ENCODE measurements around the gene CCDC81.
"Not testable (repeated sequence)": the region's sequence is repeated elsewhere in the genome, so short reads cannot be mapped to it uniquely, and the experiment has no call there.

CCDC81 gene

GRCh38 chr11:86374586-86374985, at the start of gene CCDC81:
Gene CCDC81 (plus strand): TSS chr11:86374887. CDS start chr11:86375164, 277 bp downstream.
- DNase-seq, result no peak

DNA sequence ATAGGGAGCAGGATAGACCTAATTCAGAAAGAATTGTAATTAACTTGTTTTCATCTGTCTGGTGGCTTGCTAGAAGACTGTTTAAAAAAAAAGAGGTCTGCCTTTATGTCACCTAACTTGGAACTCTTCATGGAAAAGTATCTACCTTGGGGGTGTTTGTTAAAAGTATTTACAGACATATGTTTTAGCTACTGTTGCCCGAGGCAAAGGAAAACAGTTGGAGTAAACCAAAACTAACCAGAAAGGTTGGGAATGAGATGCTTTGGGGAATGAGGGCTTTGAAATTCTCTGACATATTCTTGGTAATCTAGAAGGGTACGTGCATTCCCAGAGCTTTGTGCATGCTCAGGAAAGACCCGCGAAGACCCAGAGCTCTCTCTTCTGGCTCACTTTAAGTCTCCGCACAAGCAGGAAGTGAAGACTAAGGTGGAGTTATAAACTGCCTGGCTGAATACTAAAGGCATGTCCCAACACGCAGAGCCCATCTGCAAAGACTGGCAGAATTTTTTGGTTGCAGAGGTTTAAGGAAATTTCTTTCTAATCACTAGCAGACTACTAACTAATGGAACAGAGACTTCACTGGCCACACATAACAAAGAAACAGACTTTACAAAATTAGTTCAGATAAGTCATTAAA, 39.4 kb upstream of the CCDC81 start:
- DNase-seq, result peak; percentile 47

DNA sequence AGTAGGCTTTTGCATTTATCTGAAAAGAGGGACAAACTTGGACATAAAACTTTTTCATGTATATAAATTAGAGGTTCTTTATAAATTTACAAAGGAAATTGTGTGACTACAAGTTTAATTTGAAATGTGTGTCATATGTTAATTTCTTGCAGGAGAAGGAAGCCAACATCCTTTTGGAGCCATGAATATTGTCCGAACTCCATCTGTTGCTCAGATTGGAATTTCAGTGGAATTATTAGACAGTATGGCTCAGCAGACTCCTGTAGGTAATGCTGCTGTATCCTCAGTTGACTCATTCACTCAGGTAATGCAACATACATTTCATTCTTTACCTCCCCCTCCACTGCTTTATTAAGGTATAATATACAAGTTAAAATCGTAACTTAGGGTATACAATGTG, 37.5 kb upstream of the CCDC81 start:
- no peak for DNase-seq

DNA sequence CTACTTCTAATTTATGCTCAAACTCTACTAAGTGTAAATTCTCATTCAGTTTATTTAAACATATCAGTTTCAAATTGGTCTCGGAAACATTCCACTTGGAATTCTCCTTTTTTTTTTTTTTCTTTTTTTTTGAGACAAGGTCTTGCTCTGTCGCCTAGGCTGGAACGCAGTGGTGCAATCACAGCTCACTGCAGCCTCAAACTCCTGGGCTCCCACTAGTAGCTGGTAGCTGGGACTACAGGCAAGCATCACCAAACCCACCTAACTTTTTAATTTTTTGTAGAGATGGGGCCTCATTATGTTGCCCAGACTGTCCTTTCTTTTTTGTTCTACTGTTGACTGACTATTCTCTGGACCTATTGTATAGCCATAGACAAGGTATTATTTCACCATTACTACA, 33.3 kb upstream of the CCDC81 start:
- DNase-seq, result no peak

GRCh38 chr11:86346513-86346912, 28.2 kb upstream of the CCDC81 start:
- DNase-seq, result no peak

DNA sequence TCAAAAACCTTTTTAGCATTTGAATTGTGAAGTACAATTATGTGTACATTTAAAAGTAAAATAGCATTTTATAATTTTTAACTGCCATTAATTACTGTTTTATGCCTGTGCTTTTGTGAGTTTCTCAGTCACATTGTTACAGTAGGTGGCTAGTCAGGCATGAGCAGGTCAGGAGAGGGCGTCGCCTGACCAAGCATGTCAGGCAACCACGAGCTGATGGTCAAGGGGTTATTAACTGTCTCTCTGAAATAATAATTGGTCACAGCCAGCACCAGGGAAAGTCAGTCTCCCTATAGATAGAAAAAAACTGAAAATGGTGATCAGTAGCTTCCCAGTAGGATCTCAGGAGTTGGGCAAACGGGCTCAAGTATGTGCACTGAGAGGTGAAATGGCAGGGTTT, 19.4 kb upstream of the CCDC81 start:
- DNase-seq, result no peak

DNA sequence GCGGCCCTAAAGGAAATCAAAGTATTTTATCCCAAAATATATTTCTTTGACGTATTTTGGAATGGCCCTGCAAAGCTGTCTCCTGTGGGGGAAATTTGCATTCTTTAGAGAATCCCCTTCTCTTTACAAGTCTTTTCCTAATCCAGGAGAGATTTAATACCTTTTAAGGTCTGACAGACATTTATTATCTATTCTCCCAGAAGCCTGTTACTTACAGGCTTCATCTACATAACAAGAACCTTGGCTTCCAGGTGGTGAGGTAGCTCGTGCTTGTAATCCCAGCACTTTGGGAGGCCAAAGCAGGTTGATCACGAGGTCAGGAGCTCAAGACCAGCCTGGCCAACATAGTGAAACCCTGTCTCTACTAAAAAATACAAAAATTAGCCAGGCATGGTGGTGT, 17.3 kb upstream of the CCDC81 start:
- not testable (repeated sequence) for DNase-seq

GRCh38 chr11:86358720-86359119, 16.0 kb upstream of the CCDC81 start:
- no peak for DNase-seq

DNA sequence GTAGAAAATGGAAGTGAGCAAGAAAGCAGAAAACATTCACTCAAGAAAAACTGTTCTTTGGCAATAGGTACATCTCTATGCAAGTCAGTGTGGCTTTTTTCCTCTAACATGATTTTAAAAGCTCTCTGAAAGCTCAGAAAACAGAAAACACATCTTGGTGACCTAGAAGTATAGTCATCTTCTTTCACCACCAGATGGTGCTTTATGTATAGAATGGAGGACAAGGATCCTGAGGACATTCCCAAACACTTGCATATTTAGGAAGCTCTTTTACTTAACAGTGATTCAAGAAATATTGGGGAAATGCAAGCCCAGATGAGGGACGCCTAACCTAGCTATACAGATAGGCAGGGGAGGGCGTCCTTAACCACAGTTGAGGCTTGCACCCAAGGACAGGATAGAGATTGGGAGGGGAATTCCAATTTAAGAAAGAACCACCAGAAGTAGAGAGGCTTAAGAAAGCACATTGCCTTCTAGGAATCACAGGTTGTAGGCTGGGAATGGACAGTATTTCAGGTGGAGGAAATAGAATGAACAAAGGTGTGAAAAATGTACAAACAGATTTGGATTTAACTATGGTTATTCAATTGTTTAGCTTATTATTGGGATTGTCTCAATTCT, 13.8 kb upstream of the CCDC81 start:
- peak; percentile 34 for DNase-seq

DNA sequence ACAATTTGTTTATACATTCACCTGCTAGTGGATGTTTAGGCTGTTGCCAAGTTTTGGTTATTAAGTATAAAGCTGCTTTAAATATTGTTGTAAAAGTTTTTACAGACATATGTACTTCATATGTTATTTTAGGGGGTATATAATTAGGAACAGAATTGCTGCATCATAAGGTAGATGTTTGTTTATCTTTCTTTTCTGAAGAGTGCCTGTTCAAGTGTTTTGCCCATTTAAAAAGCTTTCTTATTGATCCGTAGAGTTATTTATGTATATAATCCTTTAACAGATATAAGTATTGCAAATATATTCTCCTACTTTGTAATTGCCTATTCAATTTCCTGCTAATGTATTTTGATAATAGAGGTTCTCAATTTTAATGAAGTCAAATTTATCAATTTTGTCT, 11.3 kb upstream of the CCDC81 start:
- DNase-seq, result no peak

DNA sequence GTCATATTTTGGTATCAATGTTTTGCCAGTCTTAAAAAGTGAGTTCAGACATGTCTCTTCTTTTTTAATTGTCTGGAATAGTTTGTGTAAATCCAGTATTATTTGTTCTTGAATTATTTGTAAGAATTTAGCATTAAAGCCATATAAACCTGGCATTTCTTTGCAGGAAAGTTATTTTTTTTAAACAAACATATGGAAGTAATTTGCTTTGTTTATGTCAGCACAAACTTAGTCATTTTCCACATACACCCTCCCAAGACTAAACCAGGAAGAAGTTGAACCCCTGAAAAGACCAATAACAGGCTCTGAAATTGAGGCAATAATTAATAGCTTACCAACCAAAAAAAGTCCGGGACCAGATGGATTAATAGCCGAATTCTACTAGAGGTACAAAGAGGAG, 9.1 kb upstream of the CCDC81 start:
- no peak for DNase-seq

DNA sequence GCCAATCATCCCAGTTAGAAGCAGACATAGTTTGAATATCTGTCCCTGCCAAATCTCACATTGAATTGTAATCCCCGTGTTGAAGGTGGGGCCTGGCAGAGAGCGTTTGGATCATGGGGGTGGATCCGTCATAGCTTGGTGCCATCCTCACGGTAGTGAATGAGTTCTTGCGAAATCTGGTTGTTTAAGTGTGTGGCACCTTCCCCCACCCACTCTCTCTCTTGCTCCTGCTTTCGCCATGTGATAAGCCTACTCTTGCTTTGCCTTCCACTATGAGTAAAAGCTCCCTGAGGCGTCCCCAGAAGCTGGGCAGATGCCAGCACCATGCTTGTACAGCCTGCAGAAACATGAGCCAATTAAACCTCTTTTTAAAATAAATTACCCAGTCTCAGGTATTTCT, 5.0 kb upstream of the CCDC81 start:
- DNase-seq, result no peak

DNA sequence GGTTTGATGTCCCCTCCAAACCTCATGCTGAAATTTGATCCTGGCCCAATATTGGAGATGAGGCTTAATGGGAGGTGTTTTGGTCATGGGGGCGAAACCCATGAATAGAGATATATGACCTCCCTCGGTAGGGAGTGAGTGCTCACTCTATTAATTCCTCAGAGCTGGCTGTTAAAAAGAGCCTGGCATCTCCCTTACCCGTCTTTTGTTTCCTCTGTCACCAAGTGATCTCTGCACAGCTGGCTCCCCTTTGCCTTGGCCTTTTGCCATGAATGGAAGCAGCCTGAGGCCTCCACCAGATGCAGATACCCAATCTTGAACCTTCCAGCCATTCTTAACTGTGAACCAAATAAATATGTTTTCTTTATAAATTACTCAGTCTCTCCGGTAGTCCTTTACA, 4.5 kb upstream of the CCDC81 start:
- peak; percentile 60 for DNase-seq

GRCh38 chr11:86370922-86371594, 3.6 kb upstream of the CCDC81 start:
- DNase-seq, result no peak

DNA sequence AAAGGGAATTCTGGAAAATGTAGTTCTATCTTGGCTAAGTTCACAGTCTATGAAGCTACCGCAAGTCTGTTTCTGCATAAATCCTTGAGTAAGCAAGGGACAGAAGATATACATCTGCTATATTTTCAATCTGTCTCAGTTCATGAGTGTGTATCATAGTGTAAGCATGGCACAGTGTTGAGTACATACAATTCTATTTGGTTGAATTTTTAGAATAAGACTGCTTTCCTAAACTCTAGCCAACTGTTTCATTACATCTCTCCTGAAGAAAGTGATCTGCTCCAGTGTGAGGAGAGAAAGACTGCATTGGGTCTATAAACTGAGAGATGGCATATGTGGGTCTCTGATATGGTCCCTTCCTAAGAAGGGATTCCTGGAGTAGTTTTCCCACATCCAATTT, 2.6 kb upstream of the CCDC81 start:
- no peak for DNase-seq

DNA sequence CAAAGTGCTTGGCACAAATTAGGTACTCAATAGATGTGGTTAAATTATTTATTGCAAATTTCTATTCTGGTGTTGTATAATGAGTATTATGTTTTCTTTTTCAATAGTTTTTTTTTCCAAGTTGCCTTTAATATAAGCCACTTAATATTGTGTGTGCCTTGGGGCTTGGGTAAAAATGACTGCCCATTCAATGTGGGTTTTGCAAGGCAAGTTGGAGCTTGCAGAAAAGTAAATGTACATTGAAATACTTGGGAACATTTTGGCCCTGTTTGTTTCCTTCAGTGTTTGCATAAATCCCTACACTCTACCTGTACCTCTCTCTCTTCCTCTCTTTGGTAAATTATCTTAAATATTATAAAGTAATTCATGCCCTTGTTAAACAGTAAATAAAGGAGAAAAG, 2.1 kb upstream of the CCDC81 start:
- DNase-seq, result no peak

DNA sequence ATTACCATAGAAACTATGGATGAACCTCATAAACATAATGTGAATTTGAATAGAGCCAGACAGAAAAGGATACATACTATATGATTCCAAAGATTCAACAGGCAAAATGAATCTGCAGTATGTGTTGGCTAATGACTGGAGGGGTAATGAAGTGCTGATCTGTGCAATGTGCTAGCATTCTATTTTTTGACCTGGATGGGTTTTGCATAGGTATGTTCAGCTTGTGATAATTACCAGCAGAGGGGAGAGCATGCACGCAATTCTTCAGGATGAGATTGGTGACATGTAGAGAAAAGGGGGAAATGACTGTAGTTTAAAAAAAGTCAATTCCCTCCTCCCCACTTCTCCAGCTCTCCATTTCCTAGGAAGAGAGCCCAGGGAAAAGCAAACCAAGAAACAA, 618 bp upstream of the CCDC81 start:
- DNase-seq, result no peak

DNA sequence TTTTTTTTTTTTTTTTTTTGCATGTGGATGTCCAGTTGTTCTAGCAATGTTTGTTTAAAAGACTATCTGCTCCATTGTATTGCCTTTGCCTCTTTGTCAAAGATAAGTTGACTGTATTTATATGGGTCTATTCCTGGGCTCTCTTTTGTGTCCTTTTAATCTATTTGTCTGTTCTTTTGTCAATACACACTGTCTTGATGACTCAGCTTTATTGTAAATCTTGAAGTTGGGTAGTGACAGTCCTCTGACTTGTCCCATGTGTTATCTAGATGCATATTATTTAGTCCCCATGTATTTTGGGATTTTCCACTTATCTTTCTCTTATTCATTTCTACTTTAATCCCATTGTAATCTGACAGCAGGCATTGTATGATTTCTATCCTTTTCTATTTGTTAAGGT, 3.3 kb downstream of the CCDC81 start:
- no peak for DNase-seq

GRCh38 chr11:86380295-86381059, 5.8 kb downstream of the CCDC81 start:
- no peak for DNase-seq

DNA sequence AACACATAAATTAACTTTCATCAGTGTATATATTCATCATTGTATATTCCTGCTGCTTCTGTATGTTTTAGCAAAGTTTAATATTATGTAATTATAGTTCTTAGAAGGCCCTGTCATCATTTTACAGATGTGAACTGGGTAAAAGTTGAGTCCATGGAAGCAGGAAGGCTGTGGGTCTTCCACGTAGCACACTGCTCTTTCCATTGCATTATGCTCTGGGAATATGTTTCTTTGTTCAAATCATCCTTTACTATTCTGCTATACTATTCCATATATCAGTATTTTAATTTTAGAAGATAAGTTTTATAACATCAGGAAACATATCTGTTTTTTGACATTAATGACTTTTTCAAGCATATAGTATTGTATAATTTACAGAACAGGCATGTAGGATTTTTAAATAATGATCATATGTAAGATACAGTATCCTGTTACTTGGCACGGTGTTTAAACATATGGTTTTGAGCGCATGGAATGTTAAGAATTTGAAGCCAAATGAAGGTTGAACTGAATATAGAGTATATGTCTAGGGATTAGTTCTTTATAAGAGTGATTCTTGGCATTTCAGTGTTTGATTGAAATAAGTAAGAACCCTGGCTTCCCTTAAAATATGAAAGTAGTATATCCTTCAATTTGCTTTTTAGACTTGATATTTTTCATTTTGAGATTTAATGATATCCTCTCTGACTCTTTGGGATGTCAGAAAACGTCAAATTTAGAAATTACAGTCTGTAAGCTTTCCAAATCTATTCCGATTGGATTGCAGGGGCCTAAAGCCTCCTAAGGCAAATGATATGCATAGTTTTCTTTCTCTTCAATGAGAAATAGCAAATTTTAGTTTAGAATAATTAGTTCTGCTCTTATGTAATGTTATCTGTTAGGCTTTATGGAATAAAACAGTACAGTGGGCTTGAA, 8.6 kb downstream of the CCDC81 start:
- no peak for DNase-seq

DNA sequence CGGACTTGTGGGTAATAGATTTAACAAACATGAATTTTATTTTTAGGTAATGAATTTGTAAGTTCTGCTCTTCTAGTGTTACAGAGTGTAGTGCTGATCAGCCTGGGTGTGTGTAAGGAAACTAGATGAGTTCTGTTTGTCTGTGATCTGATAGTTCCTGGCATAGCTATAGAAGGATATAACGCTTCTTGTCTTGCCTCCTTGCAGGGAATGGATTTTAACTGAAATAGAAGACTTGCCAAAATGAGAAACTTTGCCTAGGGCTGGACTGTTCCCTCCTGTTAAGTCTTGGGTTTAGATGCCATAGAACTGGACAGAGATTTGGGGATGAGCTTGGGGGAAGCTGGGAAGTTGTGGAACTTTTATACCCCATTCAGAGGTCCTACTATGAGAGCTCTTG, 11.6 kb downstream of the CCDC81 start:
- DNase-seq, result no peak

- no peak for DNase-seq
These were observed 12.1 kb downstream of the CCDC81 start for GRCh38 chr11:86386746-86387145.

DNA sequence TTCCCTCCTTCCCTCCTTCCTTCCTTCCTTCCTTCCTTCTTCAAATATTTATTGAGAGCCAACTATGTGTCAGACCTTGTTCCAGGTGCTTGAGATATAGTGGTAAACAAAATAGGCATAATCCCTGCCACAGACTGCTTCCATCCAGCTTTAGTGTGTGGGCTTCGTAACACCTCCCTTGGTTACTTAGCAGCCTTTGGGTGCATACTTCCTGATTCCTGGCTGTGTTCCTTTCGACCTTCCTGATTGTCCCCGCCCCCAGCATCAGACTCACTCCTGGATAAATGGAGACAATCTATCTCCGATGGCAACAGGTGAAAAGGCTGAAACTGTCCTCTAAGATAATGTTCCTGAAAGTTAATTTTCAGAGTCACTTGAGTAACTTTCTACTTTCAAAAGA, 13.5 kb downstream of the CCDC81 start:
- DNase-seq, result no peak

Data from NCI-H2171 treated with DMSO at 0.1 percent for 48 hours (cell line).